ENCODE results near the gene TNPO3. TPM values are rescaled to one million over a fixed set of nuclear protein-coding genes. Genes with fewer than 3 reads are reported as not detected.

Gene TNPO3
- total RNA-seq, 6 experiments from 2014 or later, result 38.5 to 52.5 (median 45.0) TPM

GRCh38 chr7:129014501-129015101 is 40.3 kb downstream of the TNPO3 start:
- H3K27me3 Mint-ChIP-seq (ENCODE audit: insufficient read depth), result no peaks in the 10 kb centered on the region

GRCh38 chr7:129013048-129013724 is 41.7 kb downstream of the TNPO3 start:
- H3K4me3 Mint-ChIP-seq, result no peak overlapping the region
- peaks cover 5% of the 10 kb centered on the region; the same call in 1 of the 2 replicates for H3K4me1 Mint-ChIP-seq (ENCODE audit: low read depth)
- H3K9me3 Mint-ChIP-seq, result no peaks in the 10 kb centered on the region
- no peak for DNase-seq
- no peaks in the 10 kb centered on the region for H3K27me3 Mint-ChIP-seq (ENCODE audit: insufficient read depth)
- TF ChIP-seq CTCF (IDR thresholded peaks at IDR 0.05), result no peak
- H3K27ac Mint-ChIP-seq, result no peak overlapping the region
- peaks cover 27% of the 10 kb centered on the region for H3K36me3 Mint-ChIP-seq (ENCODE audit: low read depth)

More at GRCh38 chr7:129014501-129015101, 40.3 kb downstream of the TNPO3 start:
- Mint-ChIP-seq H3K4me3 (no peak overlapping the region), H3K36me3 (ENCODE audit: low read depth) (peaks cover 22% of the 10 kb centered on the region), H3K4me1 (ENCODE audit: low read depth) (no peaks in the 10 kb centered on the region), H3K9me3 (no peaks in the 10 kb centered on the region), H3K27ac (no peak overlapping the region)
- no peak for DNase-seq
- no peak for TF ChIP-seq CTCF (IDR thresholded peaks at IDR 0.05)

- Mint-ChIP-seq H3K9me3 (no peaks in the 10 kb centered on the region), H3K4me1 (ENCODE audit: low read depth) (peaks cover 5% of the 10 kb centered on the region; the same call in 1 of the 2 replicates), H3K36me3 (ENCODE audit: low read depth) (peaks cover 26% of the 10 kb centered on the region), H3K27ac (no peak overlapping the region), H3K27me3 (ENCODE audit: insufficient read depth) (no peaks in the 10 kb centered on the region), H3K4me3 (no peak overlapping the region)
- DNase-seq, result no peak
- TF ChIP-seq CTCF (IDR thresholded peaks at IDR 0.05), result no peak
Measured at GRCh38 chr7:129012641-129013040, 42.3 kb downstream of the TNPO3 start.

GRCh38 chr7:129010075-129010474 is 44.8 kb downstream of the TNPO3 start:
- H3K4me1 Mint-ChIP-seq (ENCODE audit: low read depth), result peaks cover 16% of the 10 kb centered on the region; the same call in 1 of the 2 replicates
- H3K4me3 Mint-ChIP-seq, result no peak overlapping the region
- H3K27me3 Mint-ChIP-seq (ENCODE audit: insufficient read depth), result no peaks in the 10 kb centered on the region
- no peaks in the 10 kb centered on the region for H3K9me3 Mint-ChIP-seq
- peaks cover 26% of the 10 kb centered on the region for H3K36me3 Mint-ChIP-seq (ENCODE audit: low read depth)
- DNase-seq, result no peak
- H3K27ac Mint-ChIP-seq, result no peak overlapping the region
- TF ChIP-seq CTCF (IDR thresholded peaks at IDR 0.05), result no peak

GRCh38 chr7:129009437-129009836 is 45.5 kb downstream of the TNPO3 start:
- H3K4me1 Mint-ChIP-seq (ENCODE audit: low read depth), result peaks cover 16% of the 10 kb centered on the region; the same call in 1 of the 2 replicates
- no peak overlapping the region for H3K4me3 Mint-ChIP-seq
- H3K36me3 Mint-ChIP-seq (ENCODE audit: low read depth), result peaks cover 20% of the 10 kb centered on the region
- no peak for TF ChIP-seq CTCF (IDR thresholded peaks at IDR 0.05)
- no peak for DNase-seq
- no peak overlapping the region for H3K27ac Mint-ChIP-seq
- no peaks in the 10 kb centered on the region for H3K9me3 Mint-ChIP-seq
- no peaks in the 10 kb centered on the region for H3K27me3 Mint-ChIP-seq (ENCODE audit: insufficient read depth)

Measured in HFFc6 (cell line).